GM12892 (cell line): ENCODE measurements around the gene ETV2.

Experiments used
- POLR2AphosphoS5 ChIP-seq: IDR thresholded peaks from 2 replicates; pipeline ENCODE4 v1.6.1; 2011; ENCODE audit warnings: low read depth, low read length, control low read depth
- TAF1 ChIP-seq: IDR thresholded peaks from 2 replicates; pipeline ENCODE4 v1.6.1; 2011; ENCODE audit warnings: low read depth, mild to moderate bottlenecking, control low read depth, low read length, borderline replicate concordance

DNA sequence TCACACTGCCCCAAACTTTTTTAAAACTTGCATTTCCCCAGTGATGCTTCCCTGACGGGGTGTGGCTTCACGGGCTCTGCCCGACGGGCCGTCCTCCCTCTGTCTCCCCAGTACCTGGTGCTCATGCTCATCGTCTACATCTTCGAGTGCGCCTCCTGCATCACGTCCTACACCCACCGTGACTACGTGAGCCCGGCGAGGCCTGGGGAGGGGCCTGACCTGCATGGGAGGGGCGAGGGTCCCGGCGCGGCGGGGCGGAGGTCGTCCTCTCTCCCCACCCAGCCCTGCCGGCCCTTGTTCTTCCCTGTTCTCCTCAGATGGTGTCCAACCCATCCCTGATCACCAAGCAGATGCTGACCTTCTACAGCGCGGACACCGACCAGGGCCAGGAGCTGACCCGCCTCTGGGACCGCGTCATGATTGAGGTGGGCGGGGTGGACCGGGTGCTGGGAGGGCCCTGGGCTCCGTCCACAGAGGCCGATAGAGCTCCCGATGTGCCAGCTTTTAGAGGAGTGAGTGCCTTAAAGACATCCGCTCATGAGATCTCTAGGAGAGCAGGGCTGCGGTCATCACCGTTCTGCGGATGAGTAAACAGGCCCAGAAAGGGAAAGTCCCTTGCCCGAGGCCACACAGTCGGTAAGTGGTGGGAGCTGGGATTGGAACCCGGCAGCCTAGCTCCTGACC, 31.7 kb downstream of the ETV2 start:
- TF ChIP-seq POLR2AphosphoS5 (no peak), TAF1 (no peak)
